ENCODE measurements around the gene NDUFS8. TPM values are rescaled to one million over a fixed set of nuclear protein-coding genes. Genes with fewer than 3 reads are reported as not detected.

The NDUFS8 gene
- total RNA-seq, 6 donors from 2014 or later = 64.5 to 196 (median 143) TPM

GRCh38 chr11:68043029-68043348, 12.5 kb downstream of the NDUFS8 start:
- TF ChIP-seq POLR2A (IDR thresholded peaks at IDR 0.05) (no peak), EP300 (IDR thresholded peaks at IDR 0.05) (no peak), POLR2AphosphoS5 (IDR thresholded peaks at IDR 0.05) (no peak), CTCF (IDR thresholded peaks at IDR 0.05) (no peak)
- DNase-seq (no peak), ATAC-seq (ENCODE audit: low FRiP score in 2 of 2) (no peak)
- WGBS, 2 donors = 89 to 90% methylated on average over 2 to 8 of the region's 8 CpGs
- peaks cover 14 to 69% (median 54%) of the 10 kb centered on the region in 4 donors for H3K36me3 ChIP-seq
- H3K4me1 ChIP-seq = peaks cover 15 to 43% (median 28%) of the 10 kb centered on the region in 4 donors
- H3K9me3 ChIP-seq = no peaks in the 10 kb centered on the region
- H3K4me3 ChIP-seq = no peak overlapping the region
- no peaks in the 10 kb centered on the region for H3K27me3 ChIP-seq
- no peak overlapping the region for H3K27ac ChIP-seq

- Histone ChIP-seq H3K36me3 (peaks cover 14 to 75% (median 59%) of the 10 kb centered on the region in 4 donors), H3K27ac (no peak overlapping the region)
- DNase-seq = peak in 1 of 2 donors; percentile 77
Observed at GRCh38 chr11:68043349-68044144, 13.1 kb downstream of the NDUFS8 start.

GRCh38 chr11:68044145-68044813, 13.8 kb downstream of the NDUFS8 start:
- peaks cover 14 to 82% (median 66%) of the 10 kb centered on the region in 4 donors for H3K36me3 ChIP-seq
- DNase-seq (peak in 1 of 2 donors; percentile 49), ATAC-seq (ENCODE audit: low FRiP score in 2 of 2) (no peak)

More at GRCh38 chr11:68043349-68044144, 13.1 kb downstream of the NDUFS8 start:
- H3K4me1 ChIP-seq = peaks cover 10 to 38% (median 22%) of the 10 kb centered on the region in 4 donors
- H3K9me3 ChIP-seq = no peaks in the 10 kb centered on the region
- TF ChIP-seq POLR2A (IDR thresholded peaks at IDR 0.05) (no peak), CTCF (IDR thresholded peaks at IDR 0.05) (no peak), EP300 (IDR thresholded peaks at IDR 0.05) (no peak), POLR2AphosphoS5 (IDR thresholded peaks at IDR 0.05) (no peak)
- H3K4me3 ChIP-seq = no peak overlapping the region
- peak in 1 of 2 donors; percentile 33 for ATAC-seq (ENCODE audit: low FRiP score in 2 of 2)
- 90 to 91% methylated on average over 2 to 34 of the region's 36 CpGs for WGBS, 2 donors
- H3K27me3 ChIP-seq = no peaks in the 10 kb centered on the region

GRCh38 chr11:68044898-68045351, 14.4 kb downstream of the NDUFS8 start:
- WGBS, 2 donors = 94 to 100% methylated on average over 6 to 16 of the region's 18 CpGs

More at GRCh38 chr11:68044145-68044813, 13.8 kb downstream of the NDUFS8 start:
- 88 to 89% methylated on average over 6 to 22 of the region's 24 CpGs for WGBS, 2 donors
- Histone ChIP-seq H3K9me3 (no peaks in the 10 kb centered on the region), H3K27me3 (no peaks in the 10 kb centered on the region), H3K4me3 (no peak overlapping the region), H3K4me1 (peaks cover 8 to 33% (median 19%) of the 10 kb centered on the region in 4 donors), H3K27ac (no peak overlapping the region)
- TF ChIP-seq POLR2A (IDR thresholded peaks at IDR 0.05) = no peak
- no peak for TF ChIP-seq POLR2AphosphoS5 (IDR thresholded peaks at IDR 0.05)
- TF ChIP-seq EP300 (IDR thresholded peaks at IDR 0.05) = no peak
- TF ChIP-seq CTCF (IDR thresholded peaks at IDR 0.05) = no peak

More at GRCh38 chr11:68044898-68045351, 14.4 kb downstream of the NDUFS8 start:
- no peaks in the 10 kb centered on the region for H3K9me3 ChIP-seq
- peaks cover 8 to 27% (median 12%) of the 10 kb centered on the region in 4 donors for H3K4me1 ChIP-seq
- no peak overlapping the region for H3K4me3 ChIP-seq
- no peaks in the 10 kb centered on the region for H3K27me3 ChIP-seq
- DNase-seq (peak in 1 of 2 donors; percentile 60), ATAC-seq (ENCODE audit: low FRiP score in 2 of 2) (no peak)
- H3K27ac ChIP-seq = no peak overlapping the region
- no peak for TF ChIP-seq CTCF (IDR thresholded peaks at IDR 0.05)
- no peak for TF ChIP-seq POLR2AphosphoS5 (IDR thresholded peaks at IDR 0.05)
- TF ChIP-seq POLR2A (IDR thresholded peaks at IDR 0.05) = no peak
- no peak for TF ChIP-seq EP300 (IDR thresholded peaks at IDR 0.05)
- peaks cover 18 to 89% (median 73%) of the 10 kb centered on the region in 4 donors for H3K36me3 ChIP-seq
